Neuronal stem cell (in vitro differentiated cells): ENCODE data around the gene BUB3.

Experiments
- DNase-seq: peaks from one replicate; pipeline ENCODE4 v3.0.0-alpha.2; 2013; ENCODE audit warnings: low spot score
- H2AFZ ChIP-seq: one replicate; pipeline ENCODE4 v1.6.1; 2013; ENCODE audit warnings: mild to moderate bottlenecking, low read length, inconsistent platforms
- H2AK5ac ChIP-seq: 2 replicates; pipeline ENCODE4 v1.6.1; 2013; ENCODE audit warnings: low read depth, mild to moderate bottlenecking, inconsistent platforms, low read length, moderate library complexity, mixed read lengths
- H2BK120ac ChIP-seq: 2 replicates; pipeline ENCODE4 v1.6.1; 2013; ENCODE audit warnings: low read depth, mild to moderate bottlenecking, inconsistent platforms, low read length, moderate library complexity, mixed read lengths
- H2BK12ac ChIP-seq: one replicate; pipeline ENCODE4 v1.6.1; 2013; ENCODE audit warnings: low read length, inconsistent platforms
- H2BK15ac ChIP-seq: 2 replicates; pipeline ENCODE4 v1.6.1; 2013; ENCODE audit warnings: mild to moderate bottlenecking, low read length, inconsistent platforms, mixed read lengths
- H2BK5ac ChIP-seq: one replicate; pipeline ENCODE4 v1.6.1; 2013; ENCODE audit warnings: inconsistent platforms, mild to moderate bottlenecking, low read length, moderate library complexity
- H3K14ac ChIP-seq: one replicate; pipeline ENCODE4 v1.6.1; 2013; ENCODE audit warnings: low read length, inconsistent platforms
- H3K18ac ChIP-seq: 2 replicates; pipeline ENCODE4 v1.6.1; 2013; ENCODE audit warnings: low read length, inconsistent platforms
- H3K23ac ChIP-seq: 2 replicates; pipeline ENCODE4 v1.6.1; 2013; ENCODE audit warnings: low read depth, mild to moderate bottlenecking, mixed read lengths, low read length, inconsistent platforms; ENCODE audit not compliant: poor library complexity
- H3K27ac ChIP-seq: replicated peaks from 3 replicates; pipeline ENCODE4 v1.5.1; 2013; ENCODE audit warnings: low read length, inconsistent platforms
- H3K27me3 ChIP-seq, 3 experiments: 2 replicates each; pipeline ENCODE4 v1.6.1; 2013; ENCODE audit warnings: low read length in 3 of 3, mild to moderate bottlenecking in 2 of 3, inconsistent platforms in 1 of 3, low read depth in 1 of 3, mixed read lengths in 1 of 3, moderate library complexity in 1 of 3; ENCODE audit not compliant: control insufficient read depth in 3 of 3, insufficient read depth in 3 of 3
- H3K36me3 ChIP-seq, 2 donors: replicated peaks in 1 of 2; 2 replicates each; pipeline ENCODE4 v1.6.1; 2013; ENCODE audit warnings: low read length in 2 of 2; ENCODE audit not compliant: control insufficient read depth in 2 of 2, insufficient read depth in 2 of 2
- H3K4ac ChIP-seq: 2 replicates; pipeline ENCODE4 v1.6.1; 2013; ENCODE audit warnings: inconsistent platforms, mild to moderate bottlenecking, low read length, moderate library complexity
- H3K4me1 ChIP-seq, 2 donors: 1 replicate in 1 of 2; 2 replicates in 1 of 2; pipeline ENCODE4 v1.6.1; 2013; ENCODE audit warnings: low read length in 2 of 2, low read depth in 1 of 2; ENCODE audit not compliant: control insufficient read depth in 2 of 2, insufficient read depth in 1 of 2
- H3K4me2 ChIP-seq: one replicate; pipeline ENCODE4 v1.6.1; 2013; ENCODE audit warnings: mild to moderate bottlenecking, low read length, inconsistent platforms; ENCODE audit not compliant: insufficient read depth, poor library complexity, severe bottlenecking
- H3K4me3 ChIP-seq, 2 donors: 2 replicates each; pipeline ENCODE4 v1.5.1; 2013; ENCODE audit warnings: low read length in 2 of 2, mild to moderate bottlenecking in 2 of 2, inconsistent platforms in 1 of 2, moderate library complexity in 1 of 2
- H3K79me1 ChIP-seq: one replicate; pipeline ENCODE4 v1.6.1; 2013; ENCODE audit warnings: low read depth, mild to moderate bottlenecking, inconsistent platforms, low read length, moderate library complexity
- H3K9ac ChIP-seq: one replicate; pipeline ENCODE4 v1.6.1; 2013; ENCODE audit warnings: mild to moderate bottlenecking, low read depth, low read length, inconsistent platforms; ENCODE audit not compliant: poor library complexity
- H3K9me3 ChIP-seq, 2 donors: replicated peaks in 1 of 2; 2 replicates each; pipeline versions ENCODE3 to v1.6.1; 2013; ENCODE audit warnings: low read length in 2 of 2, mild to moderate bottlenecking in 2 of 2, inconsistent platforms in 1 of 2, low read depth in 1 of 2, mixed read lengths in 1 of 2, moderate library complexity in 1 of 2; ENCODE audit not compliant: control insufficient read depth in 2 of 2, insufficient read depth in 1 of 2
- H4K8ac ChIP-seq: one replicate; pipeline ENCODE4 v1.6.1; 2013; ENCODE audit warnings: low read depth, mild to moderate bottlenecking, inconsistent platforms, low read length, moderate library complexity
- H4K91ac ChIP-seq: one replicate; pipeline ENCODE4 v1.6.1; 2013; ENCODE audit warnings: low read length, low read depth, mild to moderate bottlenecking, inconsistent platforms; ENCODE audit not compliant: poor library complexity
- WGBS, 2 donors: extraction: QIAGEN DNeasy Blood & Tissue Kit; methylation state at CpG; one replicate each; pipeline ENCODE4 v1.1.7; 2013; ENCODE audit warnings: missing lambda C conversion rate in 2 of 2, mixed read lengths in 1 of 2; ENCODE audit not compliant: insufficient read length in 2 of 2, insufficient replicate concordance in 1 of 2; ENCODE audit errors: extremely low coverage in 2 of 2; 5-methylcytosine and 5-hydroxymethylcytosine counted together

Gene BUB3

GRCh38 chr10:123133541-123134342 lies 20.5 kb upstream of the BUB3 start:
- no peaks in the 10 kb centered on the region for H3K9me3 ChIP-seq
- peaks cover 44 to 95% (median 76%) of the 10 kb centered on the region in 3 experiments for H3K27me3 ChIP-seq
- no peak overlapping the region for H3K9ac ChIP-seq
- H3K14ac ChIP-seq: peak overlapping the region; percentile 31
- no peaks in the 10 kb centered on the region for H3K79me1 ChIP-seq
- no peak overlapping the region for H4K8ac ChIP-seq
- no peak overlapping the region for H3K4me3 ChIP-seq
- peak overlapping the region; percentile 87 for H2AFZ ChIP-seq
- H3K36me3 ChIP-seq: no peaks in the 10 kb centered on the region
- WGBS, 2 donors: no CpG with 5 or more reads among the region's 40 CpGs
- no peak overlapping the region for H2AK5ac ChIP-seq
- no peak overlapping the region for H3K23ac ChIP-seq
- no peak for DNase-seq
- H2BK120ac ChIP-seq: no peak overlapping the region
- H3K4me1 ChIP-seq: peaks cover 5 to 10% of the 10 kb centered on the region in 2 donors
- H3K4me2 ChIP-seq: peak overlapping the region; percentile 27
- no peak overlapping the region for H2BK5ac ChIP-seq
- no peak overlapping the region for H4K91ac ChIP-seq
- H3K27ac ChIP-seq: no peak overlapping the region
- peak overlapping the region; percentile 67 for H3K18ac ChIP-seq
- H2BK15ac ChIP-seq: no peak overlapping the region
- no peak overlapping the region for H2BK12ac ChIP-seq
- H3K4ac ChIP-seq: no peak overlapping the region

GRCh38 chr10:123134343-123134914 lies 19.8 kb upstream of the BUB3 start:
- no peak overlapping the region for H2BK12ac ChIP-seq
- H3K4ac ChIP-seq: no peak overlapping the region
- no peak overlapping the region for H3K27ac ChIP-seq
- H3K9me3 ChIP-seq: no peaks in the 10 kb centered on the region
- no peak overlapping the region for H3K4me3 ChIP-seq
- H2BK15ac ChIP-seq: peak overlapping the region; percentile 30
- no peak overlapping the region for H4K8ac ChIP-seq
- H2AK5ac ChIP-seq: peak overlapping the region; percentile 49
- H3K79me1 ChIP-seq: no peaks in the 10 kb centered on the region
- WGBS, 2 donors: no CpG with 5 or more reads among the region's 42 CpGs
- no peak for DNase-seq
- H3K9ac ChIP-seq: no peak overlapping the region
- H3K27me3 ChIP-seq: peaks cover 44 to 95% (median 82%) of the 10 kb centered on the region in 3 experiments
- H3K4me2 ChIP-seq: no peak overlapping the region
- no peaks in the 10 kb centered on the region for H3K36me3 ChIP-seq
- peaks cover 6 to 10% of the 10 kb centered on the region in 2 donors for H3K4me1 ChIP-seq
- H3K23ac ChIP-seq: peak overlapping the region; percentile 57
- H3K14ac ChIP-seq: no peak overlapping the region
- peak overlapping the region; percentile 71 for H3K18ac ChIP-seq
- no peak overlapping the region for H4K91ac ChIP-seq
- H2BK120ac ChIP-seq: peak overlapping the region; percentile 40
- no peak overlapping the region for H2BK5ac ChIP-seq
- no peak overlapping the region for H2AFZ ChIP-seq

GRCh38 chr10:123134915-123135414 lies 19.2 kb upstream of the BUB3 start:
- Histone ChIP-seq H3K27ac (no peak overlapping the region), H3K23ac (peak overlapping the region; percentile 57), H4K91ac (no peak overlapping the region), H2BK15ac (peak overlapping the region; percentile 30), H3K4me3 (no peak overlapping the region), H3K4me1 (peaks cover 11 to 12% of the 10 kb centered on the region in 2 donors), H3K27me3 (peaks cover 44 to 96% (median 88%) of the 10 kb centered on the region in 3 experiments), H3K4me2 (peak overlapping the region; percentile 65), H3K36me3 (no peaks in the 10 kb centered on the region), H2BK120ac (no peak overlapping the region), H3K9me3 (no peaks in the 10 kb centered on the region), H3K79me1 (no peaks in the 10 kb centered on the region), H2AFZ (peak overlapping the region; percentile 85), H4K8ac (no peak overlapping the region), H2BK5ac (no peak overlapping the region), H3K9ac (no peak overlapping the region), H3K4ac (no peak overlapping the region), H3K18ac (peak overlapping the region; percentile 71), H2AK5ac (peak overlapping the region; percentile 49), H2BK12ac (no peak overlapping the region), H3K14ac (no peak overlapping the region)
- no CpG with 5 or more reads among the region's 46 CpGs for WGBS, 2 donors
- DNase-seq: no peak
